Osteoblast (primary cell): ENCODE measurements around the gene VWA2. TPM values are rescaled to one million over a fixed set of nuclear protein-coding genes. Genes with fewer than 3 reads are reported as not detected.
"Not testable (repeated sequence)": the region's sequence is repeated elsewhere in the genome, so short reads cannot be mapped to it uniquely, and the experiment has no call there.

Experiments used
- DNase-seq: peaks from one replicate; pipeline ENCODE4 v3.0.0; 2011; ENCODE audit warnings: low spot score, mixed read lengths; ENCODE audit not compliant: insufficient read length; ENCODE audit errors: missing footprints
- H2AFZ ChIP-seq: 2 replicates; pipeline ENCODE4 v1.6.0; 2011; ENCODE audit warnings: mild to moderate bottlenecking, low read length
- H3K27ac ChIP-seq: 2 replicates; pipeline ENCODE4 v1.5.1; 2011; ENCODE audit warnings: mild to moderate bottlenecking, low read depth, low read length, moderate library complexity
- H3K27me3 ChIP-seq: 2 replicates; pipeline ENCODE4 v1.6.0; 2012; ENCODE audit warnings: mild to moderate bottlenecking, control low read depth, inconsistent platforms, low read length, moderate library complexity; ENCODE audit not compliant: insufficient read depth
- H3K36me3 ChIP-seq: 2 replicates; pipeline ENCODE4 v1.5.1; 2011; ENCODE audit warnings: mild to moderate bottlenecking, low read length, control low read depth, moderate library complexity; ENCODE audit not compliant: insufficient read depth
- H3K4me1 ChIP-seq: 2 replicates; pipeline ENCODE4 v1.5.1; 2011; ENCODE audit warnings: mild to moderate bottlenecking, low read length, control low read depth, moderate library complexity; ENCODE audit not compliant: insufficient read depth
- H3K4me2 ChIP-seq: 2 replicates; pipeline ENCODE4 v1.6.0; 2011; ENCODE audit warnings: mild to moderate bottlenecking, low read length; ENCODE audit not compliant: insufficient read depth
- H3K4me3 ChIP-seq: fragments of 200-600 bp; sonication (generic); 3 replicates; pipeline ENCODE4 v1.5.1; 2012; ENCODE audit warnings: mild to moderate bottlenecking, low read length, inconsistent platforms; ENCODE audit not compliant: insufficient read depth
- H3K79me2 ChIP-seq: 2 replicates; pipeline ENCODE4 v1.6.0; 2012; ENCODE audit warnings: mild to moderate bottlenecking, low read length, control low read depth, inconsistent platforms; ENCODE audit not compliant: insufficient read depth
- H3K9me3 ChIP-seq: 2 replicates; pipeline ENCODE4 v1.5.1; 2011; ENCODE audit warnings: low read depth, low read length, control low read depth
- H4K20me1 ChIP-seq: 2 replicates; pipeline ENCODE4 v1.6.0; 2012; ENCODE audit warnings: mild to moderate bottlenecking, low read length, control low read depth; ENCODE audit not compliant: insufficient read depth
- CTCF ChIP-seq: IDR thresholded peaks from 2 replicates; pipeline ENCODE4 v1.5.1; 2011; ENCODE audit warnings: mild to moderate bottlenecking, low read depth, low read length, moderate library complexity; ENCODE audit errors: extremely low read depth
- total RNA-seq: library from RNA; depleted of rRNA; stranded (reverse); fragments of >200 nt; gene quantifications from 2 replicates; pipeline ENCODE4 v1.2.3, GENCODE V29; 2012

Gene VWA2
- total RNA-seq, 1 donor, result under 0.01 TPM

GRCh38 chr10:114328441-114328812, 89.4 kb downstream of the VWA2 start:
- TF ChIP-seq CTCF, result no peak
- H3K4me1 ChIP-seq, result no peaks in the 10 kb centered on the region
- no peak overlapping the region for H3K4me3 ChIP-seq

GRCh38 chr10:114328874-114329273, 89.8 kb downstream of the VWA2 start:
- no peak overlapping the region for H3K4me2 ChIP-seq
- H3K9me3 ChIP-seq, result no peaks in the 10 kb centered on the region
- H3K27ac ChIP-seq, result no peak overlapping the region
- no peak overlapping the region for H2AFZ ChIP-seq
- TF ChIP-seq CTCF, result no peak
- DNase-seq, result peak; percentile 89
- peaks cover under 1% of the 10 kb centered on the region for H3K27me3 ChIP-seq
- H3K36me3 ChIP-seq, result no peaks in the 10 kb centered on the region
- no peaks in the 10 kb centered on the region for H3K79me2 ChIP-seq
- H3K4me1 ChIP-seq, result no peaks in the 10 kb centered on the region
- H4K20me1 ChIP-seq, result no peaks in the 10 kb centered on the region
- H3K4me3 ChIP-seq, result no peak overlapping the region

More at GRCh38 chr10:114328441-114328812, 89.4 kb downstream of the VWA2 start:
- Histone ChIP-seq H3K9me3 (no peaks in the 10 kb centered on the region), H4K20me1 (no peaks in the 10 kb centered on the region), H3K79me2 (no peaks in the 10 kb centered on the region), H3K4me2 (no peak overlapping the region), H3K36me3 (no peaks in the 10 kb centered on the region), H3K27me3 (no peaks in the 10 kb centered on the region), H3K27ac (no peak overlapping the region), H2AFZ (no peak overlapping the region)
- peak; percentile 39 for DNase-seq

GRCh38 chr10:114329634-114330365, 90.7 kb downstream of the VWA2 start:
- DNase-seq, result no peak
- H3K27ac ChIP-seq, result no peak overlapping the region
- peaks cover 2% of the 10 kb centered on the region for H3K27me3 ChIP-seq
- TF ChIP-seq CTCF, result no peak
- no peaks in the 10 kb centered on the region for H4K20me1 ChIP-seq
- H3K79me2 ChIP-seq, result no peaks in the 10 kb centered on the region
- no peak overlapping the region for H3K4me3 ChIP-seq
- H3K4me2 ChIP-seq, result no peak overlapping the region
- H3K9me3 ChIP-seq, result no peaks in the 10 kb centered on the region
- no peaks in the 10 kb centered on the region for H3K4me1 ChIP-seq
- H2AFZ ChIP-seq, result no peak overlapping the region
- H3K36me3 ChIP-seq, result no peaks in the 10 kb centered on the region

- H3K27ac ChIP-seq, result no peak overlapping the region
- no peaks in the 10 kb centered on the region for H3K36me3 ChIP-seq
- H3K9me3 ChIP-seq, result no peaks in the 10 kb centered on the region
- no peaks in the 10 kb centered on the region for H4K20me1 ChIP-seq
- DNase-seq, result no peak
- no peaks in the 10 kb centered on the region for H3K79me2 ChIP-seq
- no peak overlapping the region for H2AFZ ChIP-seq
- H3K27me3 ChIP-seq, result peaks cover 2% of the 10 kb centered on the region
- no peak overlapping the region for H3K4me3 ChIP-seq
- H3K4me1 ChIP-seq, result no peaks in the 10 kb centered on the region
- no peak overlapping the region for H3K4me2 ChIP-seq
- no peak for TF ChIP-seq CTCF
These were observed 93.5 kb downstream of the VWA2 start for GRCh38 chr10:114332301-114333192.

- H3K79me2 ChIP-seq, H3K4me2 ChIP-seq, DNase-seq, H3K36me3 ChIP-seq, H4K20me1 ChIP-seq, H3K27ac ChIP-seq, H3K27me3 ChIP-seq, H3K4me1 ChIP-seq, H2AFZ ChIP-seq, H3K9me3 ChIP-seq, H3K4me3 ChIP-seq: not testable (repeated sequence)
These were observed 94.4 kb downstream of the VWA2 start for GRCh38 chr10:114333441-114333840.
